Retinal pigment epithelial cell (primary cell): ENCODE data around the gene PNKD.

Experiments used
- DNase-seq: peaks from one replicate; pipeline ENCODE4 v3.0.0-alpha.2; 2010; ENCODE audit warnings: low read depth
- H3K4me3 ChIP-seq: 2 replicates; pipeline ENCODE4 v1.5.1; 2011; ENCODE audit warnings: mild to moderate bottlenecking, low read length, control low read depth, moderate library complexity
- TF ChIP-seq, protein P1 (sequence below): conservative IDR thresholded peaks from 2 replicates; pipeline ENCODE4 v1.5.1; 2011; ENCODE audit warnings: low read depth, low read length, control low read depth, inconsistent platforms

PNKD gene

DNA sequence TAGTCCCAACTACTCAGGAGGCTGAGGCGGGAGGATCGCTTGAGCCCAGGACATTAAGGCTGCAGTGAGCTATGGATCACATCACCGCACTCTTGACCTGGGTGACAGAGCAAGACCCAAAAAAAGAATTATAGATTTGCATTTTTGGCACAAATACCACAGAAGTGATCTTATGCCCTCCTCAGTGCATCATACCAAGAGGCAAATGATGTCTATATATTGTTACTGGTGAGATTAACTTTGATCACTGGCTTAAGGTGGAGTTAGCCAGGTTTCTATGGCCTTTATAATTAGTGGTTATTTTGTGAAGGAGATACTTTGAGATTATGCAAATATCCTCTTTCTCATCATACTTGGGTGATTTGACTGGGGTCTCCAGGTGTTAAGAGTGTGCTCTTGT, 64.2 kb downstream of the PNKD start:
- no peak for DNase-seq
- TF ChIP-seq, protein P1, sequence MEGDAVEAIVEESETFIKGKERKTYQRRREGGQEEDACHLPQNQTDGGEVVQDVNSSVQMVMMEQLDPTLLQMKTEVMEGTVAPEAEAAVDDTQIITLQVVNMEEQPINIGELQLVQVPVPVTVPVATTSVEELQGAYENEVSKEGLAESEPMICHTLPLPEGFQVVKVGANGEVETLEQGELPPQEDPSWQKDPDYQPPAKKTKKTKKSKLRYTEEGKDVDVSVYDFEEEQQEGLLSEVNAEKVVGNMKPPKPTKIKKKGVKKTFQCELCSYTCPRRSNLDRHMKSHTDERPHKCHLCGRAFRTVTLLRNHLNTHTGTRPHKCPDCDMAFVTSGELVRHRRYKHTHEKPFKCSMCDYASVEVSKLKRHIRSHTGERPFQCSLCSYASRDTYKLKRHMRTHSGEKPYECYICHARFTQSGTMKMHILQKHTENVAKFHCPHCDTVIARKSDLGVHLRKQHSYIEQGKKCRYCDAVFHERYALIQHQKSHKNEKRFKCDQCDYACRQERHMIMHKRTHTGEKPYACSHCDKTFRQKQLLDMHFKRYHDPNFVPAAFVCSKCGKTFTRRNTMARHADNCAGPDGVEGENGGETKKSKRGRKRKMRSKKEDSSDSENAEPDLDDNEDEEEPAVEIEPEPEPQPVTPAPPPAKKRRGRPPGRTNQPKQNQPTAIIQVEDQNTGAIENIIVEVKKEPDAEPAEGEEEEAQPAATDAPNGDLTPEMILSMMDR = no peak
- H3K4me3 ChIP-seq = no peak overlapping the region

DNA sequence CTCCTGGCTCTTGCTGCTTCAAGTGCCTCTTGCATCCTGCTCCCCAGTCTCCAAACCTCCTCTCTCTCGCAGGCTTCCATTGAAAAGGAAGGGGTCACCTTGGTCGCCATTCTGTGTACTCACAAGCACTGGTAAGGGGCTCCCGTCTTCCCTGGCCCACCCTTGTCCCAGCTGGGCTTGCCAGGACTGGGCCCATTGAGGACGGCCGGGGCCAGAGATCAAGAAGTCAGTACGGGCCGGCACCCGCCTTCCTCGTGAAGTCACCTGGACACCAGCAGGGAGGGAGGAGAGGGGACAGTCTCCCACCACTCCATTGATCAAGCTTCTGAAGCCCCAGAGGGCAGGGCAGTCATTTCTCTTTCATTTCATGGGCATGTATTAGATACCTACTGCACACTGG, 70.3 kb downstream of the PNKD start:
- DNase-seq = no peak
- TF ChIP-seq, protein P1 = no peak
- H3K4me3 ChIP-seq = no peak overlapping the region

DNA sequence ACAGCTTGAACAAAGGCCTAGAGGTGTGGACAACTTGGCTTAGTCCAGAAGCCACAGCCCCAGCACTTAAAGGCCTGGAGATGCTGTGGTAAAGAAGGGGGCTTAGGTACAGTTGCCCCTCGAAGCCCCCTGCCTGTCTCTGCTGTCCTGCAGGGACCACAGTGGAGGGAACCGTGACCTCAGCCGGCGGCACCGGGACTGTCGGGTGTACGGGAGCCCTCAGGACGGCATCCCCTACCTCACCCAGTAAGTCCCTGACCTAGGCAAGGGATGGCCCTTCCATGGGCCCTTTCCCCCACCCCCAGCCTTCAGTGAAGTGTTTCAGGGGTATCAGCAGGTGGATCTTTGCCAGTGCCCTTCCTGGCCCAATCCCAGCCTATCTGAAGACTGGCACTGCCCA, 71.1 kb downstream of the PNKD start:
- TF ChIP-seq, protein P1 = no peak
- DNase-seq = no peak

DNA sequence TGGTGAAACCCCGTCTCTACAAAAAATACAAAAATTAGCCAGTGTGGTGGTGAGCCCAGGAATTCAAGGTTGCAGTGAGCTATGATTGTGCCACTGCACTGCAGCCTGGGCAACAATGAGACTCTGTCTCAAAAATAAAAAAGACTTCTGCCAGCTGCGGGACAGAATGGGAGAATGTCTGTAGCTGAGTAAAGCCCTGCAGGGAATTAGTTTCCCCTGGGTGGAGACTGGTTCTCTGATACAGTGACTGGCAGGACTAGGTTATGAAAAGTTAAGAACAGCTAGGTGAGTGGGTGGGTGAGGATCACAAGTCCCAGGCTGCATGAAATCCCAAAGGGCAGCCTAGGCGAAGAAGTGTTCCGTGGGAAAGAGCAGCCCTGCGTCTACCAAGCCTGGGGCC, 72.5 kb downstream of the PNKD start:
- TF ChIP-seq, protein P1 = no peak
- H3K4me3 ChIP-seq = no peak overlapping the region
- DNase-seq = no peak

More for the DNA sequence above, 71.1 kb downstream of the PNKD start:
- no peak overlapping the region for H3K4me3 ChIP-seq

DNA sequence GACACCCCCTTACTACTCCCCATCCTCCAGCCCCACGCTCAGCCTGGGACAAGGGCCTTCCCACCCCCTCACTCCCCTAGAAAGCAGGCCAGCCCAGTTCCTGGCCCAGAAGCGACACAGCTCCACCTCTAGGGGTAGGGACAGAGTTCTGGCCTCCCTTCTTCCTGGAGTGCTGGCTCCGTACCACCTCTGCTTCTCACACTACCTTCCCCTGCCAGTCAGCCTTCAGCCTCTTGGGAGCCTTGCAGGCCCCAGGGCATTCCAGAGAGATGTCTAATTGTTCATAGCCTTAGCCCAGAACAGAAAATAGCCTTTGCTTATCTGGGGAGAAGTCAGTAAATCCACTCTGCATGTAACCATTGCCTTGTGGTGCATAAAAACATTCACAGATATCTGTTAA, 73.3 kb downstream of the PNKD start:
- no peak for DNase-seq
- H3K4me3 ChIP-seq = no peak overlapping the region
- TF ChIP-seq, protein P1 = no peak

DNA sequence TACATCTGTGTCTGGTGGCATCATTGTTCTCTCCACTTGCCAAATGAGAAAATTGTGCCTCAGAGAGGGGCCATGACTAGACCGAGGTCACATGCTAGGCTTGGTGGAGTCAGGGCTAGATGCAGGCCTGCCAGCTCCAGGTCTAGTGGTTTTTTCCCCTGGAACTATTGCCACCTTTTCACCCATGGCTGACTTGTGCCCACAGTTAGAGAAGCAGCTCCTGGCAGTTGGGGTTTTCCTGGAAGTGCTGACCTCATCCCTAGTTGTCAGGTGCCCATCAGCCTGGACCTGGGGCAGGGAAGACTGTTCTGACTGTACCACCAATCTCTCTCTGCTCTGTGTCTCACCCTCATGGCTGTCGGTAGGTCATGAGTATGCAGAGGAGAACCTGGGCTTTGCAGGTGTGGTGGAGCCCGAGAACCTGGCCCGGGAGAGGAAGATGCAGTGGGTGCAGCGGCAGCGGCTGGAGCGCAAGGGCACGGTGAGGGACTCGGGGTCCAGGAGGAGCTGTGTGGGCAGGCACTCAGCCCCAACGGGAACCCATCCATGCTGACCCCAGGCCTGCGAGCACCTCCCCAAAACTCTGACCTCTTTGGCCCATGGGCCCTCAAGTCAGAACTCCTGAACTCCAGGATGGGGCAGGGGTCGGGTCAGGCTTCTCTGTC, 73.9 kb downstream of the PNKD start:
- H3K4me3 ChIP-seq = no peak overlapping the region
- TF ChIP-seq, protein P1 = no peak
- DNase-seq = no peak

DNA sequence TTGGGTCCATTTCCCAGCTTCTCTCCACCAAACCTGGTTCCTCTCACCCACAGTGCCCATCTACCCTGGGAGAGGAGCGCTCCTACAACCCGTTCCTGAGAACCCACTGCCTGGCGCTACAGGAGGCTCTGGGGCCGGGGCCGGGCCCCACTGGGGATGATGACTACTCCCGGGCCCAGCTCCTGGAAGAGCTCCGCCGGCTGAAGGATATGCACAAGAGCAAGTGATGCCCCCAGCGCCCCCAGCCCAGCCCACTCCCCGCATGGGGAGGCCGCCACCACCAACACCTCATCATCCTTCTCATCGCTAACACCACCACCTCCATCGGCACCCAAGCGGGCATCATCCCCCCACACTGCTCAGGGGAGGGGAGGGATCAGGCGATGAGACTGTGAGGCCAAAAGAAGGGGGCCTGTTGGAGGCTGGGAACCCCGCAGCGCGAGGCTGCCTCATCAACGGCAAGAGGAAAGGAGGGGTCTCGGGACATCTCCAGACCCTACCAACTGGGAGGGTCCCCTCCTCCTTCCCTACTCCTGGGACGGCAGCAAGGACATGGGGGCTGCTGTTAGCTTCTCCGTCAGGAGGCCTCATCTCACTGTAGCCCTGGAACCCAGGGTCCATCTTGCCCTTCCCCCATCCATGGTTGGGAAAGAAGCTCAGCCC, 74.6 kb downstream of the PNKD start:
- no peak for DNase-seq
- TF ChIP-seq, protein P1 = no peak

More for the DNA sequence above, 74.6 kb downstream of the PNKD start:
- no peak overlapping the region for H3K4me3 ChIP-seq
